ENCODE measurements around the gene USHBP1. TPM values are rescaled to one million over a fixed set of nuclear protein-coding genes. Genes with fewer than 3 reads are reported as not detected.

USHBP1 gene
- total and polyA plus RNA-seq, 7 donors = 2.6 to 8.6 (median 3.7) TPM

DNA sequence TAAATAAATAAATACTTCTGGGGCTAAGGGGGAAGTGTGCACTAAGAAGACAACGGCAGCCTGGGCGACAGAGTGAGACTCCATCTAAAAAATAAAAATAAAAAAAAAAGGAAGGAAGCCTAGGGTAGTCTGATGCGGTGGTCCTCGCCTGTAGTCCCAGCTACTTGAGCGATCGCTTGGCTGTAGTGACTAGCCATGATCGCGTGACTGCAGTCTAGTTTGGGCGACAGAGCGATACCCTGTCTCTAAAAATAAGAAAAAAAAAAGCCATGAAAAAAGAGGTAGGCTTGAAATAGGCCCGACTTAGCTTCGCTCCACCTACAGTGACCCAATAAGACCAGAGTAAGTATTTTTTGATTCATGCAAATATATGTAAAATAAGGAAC lies 2.0 kb upstream of the USHBP1 start:
- H3K9me3 ChIP-seq = no peaks in the 10 kb centered on the region
- WGBS, 3 donors = 67 to 75% (median 70%) methylated on average over 12 of the region's 12 CpGs
- no peak for DNase-seq
- peak overlapping the region; percentile 30 for H3K27ac ChIP-seq
- TF ChIP-seq, protein P1, sequence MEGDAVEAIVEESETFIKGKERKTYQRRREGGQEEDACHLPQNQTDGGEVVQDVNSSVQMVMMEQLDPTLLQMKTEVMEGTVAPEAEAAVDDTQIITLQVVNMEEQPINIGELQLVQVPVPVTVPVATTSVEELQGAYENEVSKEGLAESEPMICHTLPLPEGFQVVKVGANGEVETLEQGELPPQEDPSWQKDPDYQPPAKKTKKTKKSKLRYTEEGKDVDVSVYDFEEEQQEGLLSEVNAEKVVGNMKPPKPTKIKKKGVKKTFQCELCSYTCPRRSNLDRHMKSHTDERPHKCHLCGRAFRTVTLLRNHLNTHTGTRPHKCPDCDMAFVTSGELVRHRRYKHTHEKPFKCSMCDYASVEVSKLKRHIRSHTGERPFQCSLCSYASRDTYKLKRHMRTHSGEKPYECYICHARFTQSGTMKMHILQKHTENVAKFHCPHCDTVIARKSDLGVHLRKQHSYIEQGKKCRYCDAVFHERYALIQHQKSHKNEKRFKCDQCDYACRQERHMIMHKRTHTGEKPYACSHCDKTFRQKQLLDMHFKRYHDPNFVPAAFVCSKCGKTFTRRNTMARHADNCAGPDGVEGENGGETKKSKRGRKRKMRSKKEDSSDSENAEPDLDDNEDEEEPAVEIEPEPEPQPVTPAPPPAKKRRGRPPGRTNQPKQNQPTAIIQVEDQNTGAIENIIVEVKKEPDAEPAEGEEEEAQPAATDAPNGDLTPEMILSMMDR (IDR thresholded peaks at IDR 0.05) = no peak
- H3K4me1 ChIP-seq = peaks cover 7% of the 10 kb centered on the region
- no peaks in the 10 kb centered on the region for H3K27me3 ChIP-seq (ENCODE audit: insufficient read depth in 3 of 3, low read length in 2 of 3)
- peaks cover 3 to 24% of the 10 kb centered on the region in 2 donors for H3K36me3 ChIP-seq (ENCODE audit: insufficient read depth in 1 of 2, low read depth in 1 of 2)
- no peak overlapping the region for H3K4me3 ChIP-seq
- ATAC-seq = no peak
- intact Hi-C loops (cut with DNase I) = loop anchor here in 1 of 2 donors (2.0 kb wide), 1 partner anchor 52 kb away; the partner anchor contains the start of gene USE1

DNA sequence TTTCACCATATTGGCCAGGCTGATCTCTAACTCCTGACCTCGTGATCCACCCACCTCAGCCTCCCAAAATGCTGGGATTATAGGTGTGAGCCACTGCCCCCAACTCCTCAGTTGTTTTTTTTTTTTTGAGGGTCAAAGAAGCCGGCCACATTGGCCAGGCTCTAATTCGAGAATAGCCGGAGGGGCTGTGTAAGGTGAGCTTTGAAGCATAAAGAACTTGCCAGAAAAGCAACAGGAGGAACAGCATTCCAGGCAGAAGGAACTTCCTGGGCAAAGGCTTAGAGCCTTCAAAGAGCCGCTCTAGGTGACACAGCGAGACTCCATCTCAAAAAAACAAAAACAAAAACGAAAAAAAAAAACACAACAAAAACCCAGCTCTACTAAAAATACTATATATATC lies 1.5 kb upstream of the USHBP1 start:
- Histone ChIP-seq H3K27ac (no peak overlapping the region), H3K4me3 (no peak overlapping the region), H3K4me1 (peaks cover 7% of the 10 kb centered on the region), H3K36me3 (ENCODE audit: insufficient read depth in 1 of 2, low read depth in 1 of 2) (peaks cover 0 to 19% of the 10 kb centered on the region in 2 donors), H3K27me3 (ENCODE audit: insufficient read depth in 3 of 3, low read length in 2 of 3) (no peaks in the 10 kb centered on the region), H3K9me3 (no peaks in the 10 kb centered on the region)
- ATAC-seq (no peak), DNase-seq (no peak)
- intact Hi-C loops (cut with DNase I) = loop anchor here in 1 of 2 donors (2.0 kb wide), 1 partner anchor 51 kb away; the partner anchor contains the start of gene USE1
- 82 to 93% (median 88%) methylated on average over 7 of the region's 7 CpGs for WGBS, 3 donors
- TF ChIP-seq, protein P1 (IDR thresholded peaks at IDR 0.05) = no peak

DNA sequence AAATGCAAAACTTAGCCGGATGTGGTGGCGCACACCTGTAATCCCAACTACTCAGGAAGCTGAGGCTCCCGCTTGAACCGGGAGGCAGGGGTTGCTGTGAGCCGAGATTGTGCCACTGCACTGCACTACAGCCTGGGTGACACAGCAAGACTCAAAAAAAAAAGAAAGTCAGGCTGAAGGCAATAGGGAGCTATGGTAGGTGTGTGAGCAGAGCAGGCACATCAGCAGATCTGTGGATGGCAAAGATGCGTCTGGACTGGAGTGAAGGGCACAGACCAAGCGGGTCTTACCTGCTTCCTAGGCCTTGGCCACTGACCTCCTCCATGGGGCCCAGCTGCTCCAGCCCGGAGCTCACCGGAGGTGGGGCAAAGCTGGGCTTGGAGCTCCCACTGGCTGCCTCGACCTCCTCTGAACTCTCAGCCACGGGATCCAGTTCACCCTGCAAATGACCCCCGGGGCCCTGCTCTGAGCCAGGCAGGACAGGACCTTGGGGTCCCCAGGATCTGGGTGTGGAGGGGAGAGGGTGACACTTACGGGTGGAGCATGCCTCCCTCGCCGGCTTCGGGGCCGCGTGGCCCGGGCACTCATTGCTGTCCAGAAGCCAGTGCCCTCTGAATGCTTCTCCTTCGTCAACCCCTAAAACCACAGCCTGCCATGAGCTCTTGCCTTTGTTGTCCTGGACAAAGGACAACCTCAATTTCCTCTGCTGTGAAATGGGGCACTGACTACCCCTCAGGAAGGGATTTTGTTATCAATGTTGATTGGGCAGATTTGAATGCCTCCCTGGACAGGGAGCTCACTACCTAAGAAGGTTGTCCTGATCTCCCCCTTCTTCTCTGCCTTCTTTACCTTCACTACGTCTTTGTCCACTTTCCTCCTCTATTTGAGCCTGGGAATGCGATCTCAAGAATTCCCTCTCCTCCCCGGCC lies 569 bp downstream of the USHBP1 start:
- H3K4me3 ChIP-seq = peak overlapping the region; percentile 52
- intact Hi-C loops (cut with DNase I) = no loop called here
- 68 to 75% (median 69%) methylated on average over 23 of the region's 23 CpGs for WGBS, 3 donors
- peaks cover 0 to 4% of the 10 kb centered on the region in 2 donors for H3K36me3 ChIP-seq (ENCODE audit: insufficient read depth in 1 of 2, low read depth in 1 of 2)
- peak overlapping the region; percentile 32 for H3K27ac ChIP-seq
- H3K9me3 ChIP-seq = no peaks in the 10 kb centered on the region
- H3K4me1 ChIP-seq = peaks cover 7% of the 10 kb centered on the region
- no peaks in the 10 kb centered on the region for H3K27me3 ChIP-seq (ENCODE audit: insufficient read depth in 3 of 3, low read length in 2 of 3)
- ATAC-seq (no peak), DNase-seq (no peak)
- TF ChIP-seq, protein P1 (IDR thresholded peaks at IDR 0.05) = no peak

DNA sequence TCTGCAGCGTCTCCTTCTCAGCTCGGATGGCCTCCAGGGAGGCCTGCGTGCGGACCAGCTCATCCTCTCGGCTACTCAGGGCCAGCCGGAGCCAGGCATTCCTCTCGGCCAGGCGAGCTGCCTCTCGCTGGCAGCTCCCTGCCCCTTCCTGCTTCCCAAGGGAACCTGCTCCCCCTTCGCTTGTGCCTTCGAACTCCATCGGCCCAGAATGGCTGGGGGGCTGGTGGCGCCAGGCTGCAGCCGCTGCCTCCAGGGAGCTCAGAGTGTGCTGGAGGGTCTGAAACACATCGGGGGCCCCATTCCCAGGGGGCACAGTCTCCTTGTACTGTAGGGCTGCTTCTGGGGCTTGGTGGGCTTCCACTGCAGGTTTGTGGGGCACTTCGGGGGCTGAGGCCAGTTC lies 2.0 kb downstream of the USHBP1 start:
- no peaks in the 10 kb centered on the region for H3K9me3 ChIP-seq
- no peak for ATAC-seq
- no peaks in the 10 kb centered on the region for H3K36me3 ChIP-seq (ENCODE audit: insufficient read depth in 1 of 2, low read depth in 1 of 2)
- no peaks in the 10 kb centered on the region for H3K4me1 ChIP-seq
- H3K27ac ChIP-seq = no peak overlapping the region
- intact Hi-C loops (cut with DNase I) = no loop called here
- no peak for DNase-seq
- TF ChIP-seq, protein P1 (IDR thresholded peaks at IDR 0.05) = no peak
- peak overlapping the region; percentile 52 for H3K4me3 ChIP-seq
- WGBS, 3 donors = 45 to 48% (median 46%) methylated on average over 16 of the region's 16 CpGs
- H3K27me3 ChIP-seq (ENCODE audit: insufficient read depth in 3 of 3, low read length in 2 of 3) = no peaks in the 10 kb centered on the region
